H9 (cell line): ENCODE measurements around the gene TRPV4. TPM values are rescaled to one million over a fixed set of nuclear protein-coding genes. Genes with fewer than 3 reads are reported as not detected.

Source experiments
- DNase-seq: peaks from one replicate; pipeline ENCODE4 v3.0.0-alpha.2; 2017
- H2AFZ ChIP-seq: one replicate; pipeline ENCODE4 v1.6.1; 2013; ENCODE audit warnings: mild to moderate bottlenecking, low read length, control low read depth, moderate library complexity
- H2AK5ac ChIP-seq: 2 replicates; pipeline ENCODE4 v1.6.1; 2013; ENCODE audit warnings: low read length, control low read depth, mixed read lengths; ENCODE audit not compliant: insufficient read length
- H2BK120ac ChIP-seq: one replicate; pipeline ENCODE4 v1.6.1; 2013; ENCODE audit warnings: low read depth, mild to moderate bottlenecking, low read length, control low read depth, inconsistent platforms; ENCODE audit not compliant: poor library complexity, severe bottlenecking
- H2BK12ac ChIP-seq: 2 replicates; pipeline ENCODE4 v1.6.1; 2013; ENCODE audit warnings: low read length, control low read depth, mixed read lengths, low read depth; ENCODE audit not compliant: insufficient read length
- H2BK15ac ChIP-seq: 2 replicates; pipeline ENCODE4 v1.6.1; 2013; ENCODE audit warnings: low read depth, low read length, control low read depth
- H2BK20ac ChIP-seq: one replicate; pipeline ENCODE4 v1.6.1; 2013; ENCODE audit warnings: low read depth, mild to moderate bottlenecking, low read length, control low read depth, inconsistent platforms; ENCODE audit not compliant: poor library complexity, severe bottlenecking
- H2BK5ac ChIP-seq: 2 replicates; pipeline ENCODE4 v1.6.1; 2013; ENCODE audit warnings: low read length, control low read depth, mixed read lengths; ENCODE audit not compliant: insufficient read length
- H3K14ac ChIP-seq: 2 replicates; pipeline ENCODE4 v1.6.1; 2013; ENCODE audit warnings: low read length, control low read depth; ENCODE audit not compliant: insufficient read depth
- H3K18ac ChIP-seq: 2 replicates; pipeline ENCODE4 v1.6.1; 2013; ENCODE audit warnings: low read depth, mild to moderate bottlenecking, mixed read lengths, low read length, control low read depth; ENCODE audit not compliant: insufficient read length
- H3K23ac ChIP-seq: 2 replicates; pipeline ENCODE4 v1.6.1; 2013; ENCODE audit warnings: low read length, control low read depth, mixed read lengths, low read depth; ENCODE audit not compliant: insufficient read length
- H3K23me2 ChIP-seq: 2 replicates; pipeline ENCODE4 v1.6.1; 2013; ENCODE audit warnings: low read depth, mild to moderate bottlenecking, mixed read lengths, low read length, control low read depth; ENCODE audit not compliant: insufficient read length, poor library complexity, severe bottlenecking
- H3K27ac ChIP-seq: 2 replicates; pipeline ENCODE4 v1.5.1; 2013; ENCODE audit warnings: low read length, control low read depth, mixed read lengths, low read depth; ENCODE audit not compliant: insufficient read length
- H3K27me3 ChIP-seq: 2 replicates; pipeline ENCODE4 v1.6.1; 2013; ENCODE audit warnings: low read length, control low read depth, inconsistent platforms; ENCODE audit not compliant: insufficient read depth
- H3K4ac ChIP-seq: 2 replicates; pipeline ENCODE4 v1.6.1; 2013; ENCODE audit warnings: low read depth, mild to moderate bottlenecking, control low read depth, inconsistent platforms, low read length, moderate library complexity
- H3K4me1 ChIP-seq: 2 replicates; pipeline ENCODE4 v1.6.1; 2013; ENCODE audit warnings: low read length, control low read depth, inconsistent platforms; ENCODE audit not compliant: insufficient read depth
- H3K4me2 ChIP-seq: 2 replicates; pipeline ENCODE4 v1.6.1; 2013; ENCODE audit warnings: low read length, control low read depth, mixed read lengths; ENCODE audit not compliant: insufficient read length, insufficient read depth
- H3K56ac ChIP-seq: 2 replicates; pipeline ENCODE4 v1.6.1; 2013; ENCODE audit warnings: low read depth, mild to moderate bottlenecking, mixed read lengths, low read length, control low read depth; ENCODE audit not compliant: insufficient read length
- H3K79me1 ChIP-seq: 2 replicates; pipeline ENCODE4 v1.6.1; 2013; ENCODE audit warnings: low read depth, mild to moderate bottlenecking, moderate library complexity, low read length, control low read depth, inconsistent platforms; ENCODE audit not compliant: insufficient read depth, poor library complexity, severe bottlenecking
- H3K79me2 ChIP-seq: 2 replicates; pipeline ENCODE4 v1.6.1; 2013; ENCODE audit warnings: low read length, control low read depth, inconsistent platforms; ENCODE audit not compliant: insufficient read depth
- H3K9ac ChIP-seq: 2 replicates; pipeline ENCODE4 v1.6.1; 2013; ENCODE audit warnings: low read length, control low read depth, mixed read lengths; ENCODE audit not compliant: insufficient read length; ENCODE audit errors: extremely low read depth
- H3K9me3 ChIP-seq: one replicate; pipeline ENCODE4 v1.6.1; 2013; ENCODE audit warnings: low read depth, low read length, inconsistent platforms; ENCODE audit not compliant: control insufficient read depth
- H3T11ph ChIP-seq: one replicate; pipeline ENCODE4 v1.6.1; 2013; ENCODE audit warnings: mild to moderate bottlenecking, low read length, control low read depth, inconsistent platforms
- H4K20me1 ChIP-seq: one replicate; pipeline ENCODE4 v1.6.1; 2013; ENCODE audit not compliant: control insufficient read depth, insufficient read length, insufficient read depth
- H4K5ac ChIP-seq: 2 replicates; pipeline ENCODE4 v1.6.1; 2013; ENCODE audit warnings: low read depth, mild to moderate bottlenecking, mixed read lengths, low read length, control low read depth; ENCODE audit not compliant: insufficient read length
- H4K8ac ChIP-seq: replicated peaks from 2 replicates; pipeline ENCODE4 v1.6.1; 2013; ENCODE audit warnings: low read length, control low read depth, mixed read lengths, low read depth; ENCODE audit not compliant: insufficient read length
- H4K91ac ChIP-seq: 2 replicates; pipeline ENCODE4 v1.6.1; 2013; ENCODE audit warnings: low read depth, mild to moderate bottlenecking, moderate library complexity, mixed read lengths, low read length, control low read depth; ENCODE audit not compliant: insufficient read length
- H3K27ac Mint-ChIP-seq, 3 experiments: 2 replicates in 2 of 3; 3 replicates in 1 of 3; pipeline ENCODE4 v1.8.0; 2020 to 2021; ENCODE audit warnings: mixed read lengths in 3 of 3, mild to moderate bottlenecking in 1 of 3, moderate library complexity in 1 of 3
- H3K27me3 Mint-ChIP-seq: 2 replicates; pipeline ENCODE4 v1.8.0; 2021; ENCODE audit warnings: low read depth, mild to moderate bottlenecking, moderate library complexity, mixed read lengths
- H3K36me3 Mint-ChIP-seq, 3 experiments: 2 replicates in 2 of 3; 3 replicates in 1 of 3; pipeline ENCODE4 v1.8.0; 2020 to 2021; ENCODE audit warnings: low read depth in 3 of 3, mixed read lengths in 3 of 3; ENCODE audit not compliant: insufficient read depth in 1 of 3
- H3K4me1 Mint-ChIP-seq, 2 experiments: 2 replicates each; pipeline ENCODE4 v1.8.0; 2020; ENCODE audit warnings: mixed read lengths in 2 of 2
- H3K4me3 Mint-ChIP-seq, 2 experiments: 2 replicates in 1 of 2; 3 replicates in 1 of 2; pipeline ENCODE4 v1.8.0; 2020 to 2021; ENCODE audit warnings: mild to moderate bottlenecking in 2 of 2, mixed read lengths in 2 of 2, moderate library complexity in 1 of 2
- H3K9me3 Mint-ChIP-seq, 2 experiments: 2 replicates in 1 of 2; 3 replicates in 1 of 2; pipeline ENCODE4 v1.8.0; 2020; ENCODE audit warnings: mild to moderate bottlenecking in 2 of 2, mixed read lengths in 2 of 2, moderate library complexity in 1 of 2
- WGBS: extraction: QIAGEN DNeasy Blood & Tissue Kit; methylation state at CpG from one replicate; pipeline ENCODE4 v1.1.7; 2013; ENCODE audit warnings: missing lambda C conversion rate, low lambda C conversion rate, mixed read lengths; ENCODE audit not compliant: insufficient read length; ENCODE audit errors: extremely low coverage; 5-methylcytosine and 5-hydroxymethylcytosine counted together
- total RNA-seq: library from RNA; stranded (reverse); gene quantifications from 2 replicates; pipeline ENCODE4 v1.2.1, GENCODE V29; 2021
- TF ChIP-seq, protein P1 (sequence below): fragments of 200-600 bp; sonication (generic); conservative IDR thresholded peaks from 3 replicates; pipeline ENCODE4 v1.8.0; 2021; ENCODE audit warnings: antibody characterized with exemption, mild to moderate bottlenecking

The TRPV4 gene
- total RNA-seq, 1 experiment from 2014 or later, result 4.9 TPM

DNA sequence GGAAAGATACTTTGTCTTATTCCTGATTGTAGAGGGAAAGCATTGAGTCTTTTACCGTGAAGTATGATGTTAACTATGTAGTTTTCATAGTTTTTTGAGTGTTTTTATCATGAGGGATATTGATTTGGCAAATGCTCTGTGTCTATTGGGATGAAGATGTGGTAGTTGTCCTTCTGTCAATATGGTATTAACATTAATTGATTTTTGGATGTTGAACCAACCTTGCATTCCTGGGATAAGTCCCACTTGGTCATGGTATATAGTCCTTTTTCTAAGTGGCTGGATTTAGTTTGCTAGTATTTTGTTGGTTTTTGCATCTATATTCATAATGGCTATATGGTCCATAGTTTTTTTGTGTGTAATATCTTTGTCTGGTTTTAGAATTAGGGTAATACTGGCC lies 76.7 kb downstream of the TRPV4 start:
- Histone ChIP-seq H3K9ac (no peak overlapping the region), H3K4me2 (no peak overlapping the region), H4K8ac (no peak overlapping the region), H3K79me1 (no peaks in the 10 kb centered on the region), H3K79me2 (no peaks in the 10 kb centered on the region), H3K27me3 (no peaks in the 10 kb centered on the region), H3K18ac (no peak overlapping the region), H2BK15ac (no peak overlapping the region), H3K4me1 (no peaks in the 10 kb centered on the region), H3K23me2 (no peaks in the 10 kb centered on the region), H2BK5ac (no peak overlapping the region), H2AK5ac (no peak overlapping the region), H4K5ac (no peak overlapping the region), H4K20me1 (no peaks in the 10 kb centered on the region), H2BK20ac (no peak overlapping the region), H3K27ac (no peak overlapping the region), H3K4ac (no peak overlapping the region), H3K9me3 (no peaks in the 10 kb centered on the region), H3K23ac (no peak overlapping the region), H3K56ac (no peak overlapping the region), H2BK120ac (no peak overlapping the region), H2AFZ (no peak overlapping the region), H4K91ac (no peak overlapping the region), H3K14ac (no peak overlapping the region), H2BK12ac (no peak overlapping the region), H3T11ph (no peak overlapping the region)
- Mint-ChIP-seq H3K4me3 (no peak overlapping the region), H3K9me3 (peaks cover 6 to 10% of the 10 kb centered on the region in 2 experiments; a peak in 4 of 5 replicates), H3K27ac (no peak overlapping the region), H3K4me1 (peaks cover 13 to 34% of the 10 kb centered on the region in 2 experiments), H3K27me3 (no peaks in the 10 kb centered on the region; the same call in 1 of the 2 replicates), H3K36me3 (peaks cover 0 to 7% (median 3%) of the 10 kb centered on the region in 3 experiments; a peak in 3 of 7 replicates)
- no CpG with 5 or more reads among the region's 1 CpG for WGBS
- DNase-seq, result no peak
- TF ChIP-seq, protein P1, sequence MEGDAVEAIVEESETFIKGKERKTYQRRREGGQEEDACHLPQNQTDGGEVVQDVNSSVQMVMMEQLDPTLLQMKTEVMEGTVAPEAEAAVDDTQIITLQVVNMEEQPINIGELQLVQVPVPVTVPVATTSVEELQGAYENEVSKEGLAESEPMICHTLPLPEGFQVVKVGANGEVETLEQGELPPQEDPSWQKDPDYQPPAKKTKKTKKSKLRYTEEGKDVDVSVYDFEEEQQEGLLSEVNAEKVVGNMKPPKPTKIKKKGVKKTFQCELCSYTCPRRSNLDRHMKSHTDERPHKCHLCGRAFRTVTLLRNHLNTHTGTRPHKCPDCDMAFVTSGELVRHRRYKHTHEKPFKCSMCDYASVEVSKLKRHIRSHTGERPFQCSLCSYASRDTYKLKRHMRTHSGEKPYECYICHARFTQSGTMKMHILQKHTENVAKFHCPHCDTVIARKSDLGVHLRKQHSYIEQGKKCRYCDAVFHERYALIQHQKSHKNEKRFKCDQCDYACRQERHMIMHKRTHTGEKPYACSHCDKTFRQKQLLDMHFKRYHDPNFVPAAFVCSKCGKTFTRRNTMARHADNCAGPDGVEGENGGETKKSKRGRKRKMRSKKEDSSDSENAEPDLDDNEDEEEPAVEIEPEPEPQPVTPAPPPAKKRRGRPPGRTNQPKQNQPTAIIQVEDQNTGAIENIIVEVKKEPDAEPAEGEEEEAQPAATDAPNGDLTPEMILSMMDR, result no peak
